ENCODE data around the gene BARX1.

The BARX1 gene

GRCh38 chr9:93909242-93909616, 45.9 kb downstream of the BARX1 start:
- Histone ChIP-seq H3K9me3 (ENCODE audit: insufficient read depth, low read length) (no peaks in the 10 kb centered on the region), H3K4me1 (ENCODE audit: low read length) (peaks cover 10% of the 10 kb centered on the region; the same call in 1 of the 2 replicates), H3K9ac (ENCODE audit: low read length) (0 out of 2 replicates have a peak overlapping the region, but pooled peaks have one; percentile 1), H2AFZ (ENCODE audit: low read depth, low read length) (peak overlapping the region; percentile 77; the same call in 1 of the 2 replicates), H3K4me2 (ENCODE audit: low read length) (peak overlapping the region; percentile 78), H3K27ac (ENCODE audit: low read length) (no peak overlapping the region), H4K20me1 (ENCODE audit: insufficient read depth, low read length) (no peaks in the 10 kb centered on the region), H3K27me3 (ENCODE audit: low read depth, low read length) (peaks cover 2% of the 10 kb centered on the region; the same call in 1 of the 2 replicates), H3K79me2 (ENCODE audit: low read length) (no peaks in the 10 kb centered on the region), H3K4me3 (ENCODE audit: low read length) (peak overlapping the region; percentile 65), H3K36me3 (replicated peaks; ENCODE audit: low read depth, low read length) (no peaks in the 10 kb centered on the region)
- TF ChIP-seq EZH2phosphoT487 (IDR thresholded peaks at IDR 0.05; ENCODE audit: low read depth) (no peak), CTCF (IDR thresholded peaks at IDR 0.05; ENCODE audit: low read depth, low read length) (no peak)

GRCh38 chr9:93908591-93909241, 46.4 kb downstream of the BARX1 start:
- Histone ChIP-seq H3K79me2 (ENCODE audit: low read length) (no peaks in the 10 kb centered on the region), H3K36me3 (replicated peaks; ENCODE audit: low read depth, low read length) (no peaks in the 10 kb centered on the region), H3K4me2 (ENCODE audit: low read length) (peak overlapping the region; percentile 78), H3K4me1 (ENCODE audit: low read length) (peaks cover 10% of the 10 kb centered on the region; the same call in 1 of the 2 replicates), H4K20me1 (ENCODE audit: insufficient read depth, low read length) (no peaks in the 10 kb centered on the region), H3K27ac (ENCODE audit: low read length) (no peak overlapping the region), H3K27me3 (ENCODE audit: low read depth, low read length) (peaks cover 2% of the 10 kb centered on the region; the same call in 1 of the 2 replicates), H2AFZ (ENCODE audit: low read depth, low read length) (peak overlapping the region; percentile 77; the same call in 1 of the 2 replicates), H3K9me3 (ENCODE audit: insufficient read depth, low read length) (no peaks in the 10 kb centered on the region), H3K9ac (ENCODE audit: low read length) (0 out of 2 replicates have a peak overlapping the region, but pooled peaks have one; percentile 1), H3K4me3 (ENCODE audit: low read length) (peak overlapping the region; percentile 65)
- no peak for TF ChIP-seq EZH2phosphoT487 (IDR thresholded peaks at IDR 0.05; ENCODE audit: low read depth)
- TF ChIP-seq CTCF (IDR thresholded peaks at IDR 0.05; ENCODE audit: low read depth, low read length) = peak; percentile 51

DNA sequence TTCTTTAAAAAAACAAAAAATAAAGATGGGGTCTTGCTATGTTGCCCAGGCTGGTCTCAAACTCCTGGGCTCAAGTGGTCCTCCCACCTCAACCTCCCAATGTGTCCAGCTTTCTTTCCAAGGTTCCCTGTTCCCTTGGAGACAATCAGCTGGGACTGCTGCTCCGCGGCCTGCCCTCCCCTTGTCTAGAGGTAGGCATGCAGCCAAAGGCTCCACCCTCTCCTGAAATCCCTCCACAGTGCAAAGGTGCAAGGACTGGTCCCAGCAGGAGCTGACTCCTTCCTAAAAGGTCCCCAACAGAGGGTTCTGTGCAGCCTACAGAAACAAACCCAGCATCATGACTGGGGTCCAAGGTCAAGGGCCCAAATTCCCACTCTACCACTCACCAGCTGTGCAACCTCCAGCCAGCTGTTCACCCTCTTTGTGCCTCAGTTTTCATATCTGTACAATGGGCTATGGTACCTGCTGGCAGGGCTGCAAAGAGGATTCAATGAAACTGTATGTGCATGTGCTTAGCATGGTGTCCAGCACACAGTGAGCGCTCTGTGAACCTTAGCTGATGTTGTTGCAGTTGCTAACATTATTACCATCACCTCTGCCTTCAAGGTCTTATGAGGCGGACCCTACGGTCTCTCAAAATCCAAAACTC, 47.5 kb downstream of the BARX1 start:
- TF ChIP-seq CTCF (IDR thresholded peaks at IDR 0.05; ENCODE audit: low read depth, low read length) (no peak), EZH2phosphoT487 (IDR thresholded peaks at IDR 0.05; ENCODE audit: low read depth) (no peak)
- H3K79me2 ChIP-seq (ENCODE audit: low read length) = no peaks in the 10 kb centered on the region
- H3K36me3 ChIP-seq (replicated peaks; ENCODE audit: low read depth, low read length) = no peaks in the 10 kb centered on the region
- no peak overlapping the region for H3K4me2 ChIP-seq (ENCODE audit: low read length)
- H2AFZ ChIP-seq (ENCODE audit: low read depth, low read length) = no peak overlapping the region
- H3K27me3 ChIP-seq (ENCODE audit: low read depth, low read length) = peaks cover 2% of the 10 kb centered on the region; the same call in 1 of the 2 replicates
- no peak overlapping the region for H3K4me3 ChIP-seq (ENCODE audit: low read length)
- no peak overlapping the region for H3K9ac ChIP-seq (ENCODE audit: low read length)
- no peak overlapping the region for H3K27ac ChIP-seq (ENCODE audit: low read length)
- peaks cover 10% of the 10 kb centered on the region; the same call in 1 of the 2 replicates for H3K4me1 ChIP-seq (ENCODE audit: low read length)
- no peaks in the 10 kb centered on the region for H4K20me1 ChIP-seq (ENCODE audit: insufficient read depth, low read length)
- H3K9me3 ChIP-seq (ENCODE audit: insufficient read depth, low read length) = no peaks in the 10 kb centered on the region

DNA sequence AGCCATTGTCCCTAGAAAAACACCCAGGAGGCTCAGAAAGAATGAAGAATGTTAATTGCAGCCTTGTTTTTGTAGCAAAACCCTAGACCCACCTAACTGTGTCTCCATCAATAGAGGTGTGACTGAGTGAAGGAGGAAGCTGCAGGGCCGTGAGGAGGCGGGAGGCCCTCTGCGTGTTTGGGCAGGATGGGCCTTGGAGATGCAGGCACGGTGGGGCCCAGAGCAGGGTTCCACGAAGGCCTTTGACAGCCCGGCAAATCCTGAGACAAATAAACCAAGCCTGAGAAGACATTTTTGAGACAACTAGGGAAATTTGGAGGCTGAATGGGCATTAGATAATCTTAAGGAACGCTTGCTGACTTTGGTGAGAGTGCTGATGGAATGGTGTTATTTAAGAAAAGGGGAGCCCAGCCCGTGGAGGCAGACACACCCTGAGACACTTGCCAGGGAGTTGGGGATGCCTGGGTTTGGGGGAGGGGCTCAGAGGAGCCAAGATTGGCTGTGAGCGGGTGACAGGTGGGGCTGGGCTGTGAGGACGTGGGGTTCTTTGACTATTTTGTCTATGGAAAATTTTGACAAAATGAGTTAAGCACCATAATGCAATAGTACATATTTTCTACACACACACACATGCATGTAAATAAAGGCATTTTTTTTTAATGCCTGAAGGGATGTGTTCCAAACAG, 48.8 kb downstream of the BARX1 start:
- H3K36me3 ChIP-seq (replicated peaks; ENCODE audit: low read depth, low read length) = no peaks in the 10 kb centered on the region
- H3K4me2 ChIP-seq (ENCODE audit: low read length) = no peak overlapping the region
- no peaks in the 10 kb centered on the region for H3K79me2 ChIP-seq (ENCODE audit: low read length)
- H3K9me3 ChIP-seq (ENCODE audit: insufficient read depth, low read length) = no peaks in the 10 kb centered on the region
- H2AFZ ChIP-seq (ENCODE audit: low read depth, low read length) = no peak overlapping the region
- H3K27ac ChIP-seq (ENCODE audit: low read length) = no peak overlapping the region
- H4K20me1 ChIP-seq (ENCODE audit: insufficient read depth, low read length) = no peaks in the 10 kb centered on the region
- H3K4me1 ChIP-seq (ENCODE audit: low read length) = peaks cover 10% of the 10 kb centered on the region; the same call in 1 of the 2 replicates
- TF ChIP-seq CTCF (IDR thresholded peaks at IDR 0.05; ENCODE audit: low read depth, low read length) (no peak), EZH2phosphoT487 (IDR thresholded peaks at IDR 0.05; ENCODE audit: low read depth) (no peak)
- no peak overlapping the region for H3K4me3 ChIP-seq (ENCODE audit: low read length)
- H3K27me3 ChIP-seq (ENCODE audit: low read depth, low read length) = peaks cover 2% of the 10 kb centered on the region; the same call in 1 of the 2 replicates
- H3K9ac ChIP-seq (ENCODE audit: low read length) = no peak overlapping the region

Measured in OCI-LY3 (cell line).